Measurements from ENCODE around the gene AMOTL1. TPM values are rescaled to one million over a fixed set of nuclear protein-coding genes. Genes with fewer than 3 reads are reported as not detected.

AMOTL1 gene
- total RNA-seq: 10 to 100 TPM; 24.4 to 76.0 (median 51.7) TPM
- 1 to 10 TPM; 6.2 to 9.0 TPM for polyA plus RNA-seq
- long read RNA-seq, donor 1, partial matches to known transcripts: 2 of 33 reads
- long read RNA-seq, donor 1, other reads (novel, unspliced or antisense): 31 of 33 reads
- long read RNA-seq, donor 2, full-length matches to known transcripts: 4 of 45 reads
- long read RNA-seq, donor 2, partial matches to known transcripts: 14 of 45 reads
- long read RNA-seq, donor 2, other reads (novel, unspliced or antisense): 27 of 45 reads
- long read RNA-seq, donor 3, full-length matches to known transcripts: 2 of 21 reads
- long read RNA-seq, donor 3, partial matches to known transcripts: 3 of 21 reads
- long read RNA-seq, donor 3, other reads (novel, unspliced or antisense): 16 of 21 reads

GRCh38 chr11:94767701-94768601 lies at the start of gene AMOTL1:
Gene AMOTL1 (plus strand): TSS chr11:94768356. CDS start chr11:94768512, 156 bp downstream.
- no peaks in the 10 kb centered on the region for H3K36me3 ChIP-seq
- H3K9me3 ChIP-seq: no peaks in the 10 kb centered on the region
- ATAC-seq (peak; percentile 89 to 97 (median 94)), DNase-seq (peak; percentile 91 to 94 (median 93))
- H3K27ac ChIP-seq: peak within 1 kb of the TSS; percentile 76 to 99 (median 96)
- intact Hi-C loops (cut with DNase I): loop anchor here in 6 of 10 donors (5.0 to 10.0 kb wide), 5 partner anchors 36 to 146 kb away; no protein-coding TSS in a partner anchor
- no peaks in the 10 kb centered on the region for H3K27me3 ChIP-seq
- peaks cover 2 to 37% (median 19%) of the 10 kb centered on the region in 12 donors for H3K4me1 ChIP-seq
- peak within 1 kb of the TSS; percentile 77 to 97 (median 85) for H3K4me3 ChIP-seq
- TF ChIP-seq POLR2A (IDR thresholded peaks at IDR 0.05) (peak; percentile 17 to 78), CTCF (IDR thresholded peaks at IDR 0.05) (peak in 4 of 12 donors; percentile 7 to 37 (median 24))
- WGBS, 4 donors: 2 to 8% (median 3%) methylated on average over 44 to 57 of the region's 57 CpGs

- no peak for ATAC-seq
- Histone ChIP-seq H3K27ac (no peak overlapping the region), H3K9me3 (peaks cover 0 to 4% (median 0%) of the 10 kb centered on the region in 12 donors), H3K4me1 (peaks cover 0 to 4% (median 0%) of the 10 kb centered on the region in 12 donors), H3K36me3 (no peaks in the 10 kb centered on the region), H3K27me3 (no peaks in the 10 kb centered on the region), H3K4me3 (no peak overlapping the region)
- intact Hi-C loops (cut with DNase I): no loop called here
- DNase-seq: no peak
- TF ChIP-seq CTCF (IDR thresholded peaks at IDR 0.05) (no peak), POLR2A (IDR thresholded peaks at IDR 0.05) (no peak)
- WGBS, 4 donors: 88 to 94% (median 91%) methylated on average over 3 of the region's 3 CpGs
Observed at GRCh38 chr11:94719876-94720275, 48.3 kb upstream of the AMOTL1 start.

- no peak overlapping the region for H3K27ac ChIP-seq
- 67 to 71% (median 68%) methylated on average over 2 of the region's 2 CpGs for WGBS, 4 donors
- no peak for ATAC-seq
- intact Hi-C loops (cut with DNase I): no loop called here
- no peak for TF ChIP-seq CTCF (IDR thresholded peaks at IDR 0.05)
- no peak for TF ChIP-seq POLR2A (IDR thresholded peaks at IDR 0.05)
- no peaks in the 10 kb centered on the region for H3K27me3 ChIP-seq
- H3K36me3 ChIP-seq: no peaks in the 10 kb centered on the region
- H3K4me1 ChIP-seq: peaks cover 0 to 7% (median 0%) of the 10 kb centered on the region in 12 donors
- no peak overlapping the region for H3K4me3 ChIP-seq
- no peak for DNase-seq
- peaks cover 0 to 4% (median 0%) of the 10 kb centered on the region in 12 donors for H3K9me3 ChIP-seq
Observed at GRCh38 chr11:94721565-94722292, 46.4 kb upstream of the AMOTL1 start.
